ENCODE results near the gene MUC3A. TPM values are rescaled to one million over a fixed set of nuclear protein-coding genes. Genes with fewer than 3 reads are reported as not detected.

MUC3A gene
- total RNA-seq, 4 donors from 2014 or later: 0.09 TPM; not detected in 3

DNA sequence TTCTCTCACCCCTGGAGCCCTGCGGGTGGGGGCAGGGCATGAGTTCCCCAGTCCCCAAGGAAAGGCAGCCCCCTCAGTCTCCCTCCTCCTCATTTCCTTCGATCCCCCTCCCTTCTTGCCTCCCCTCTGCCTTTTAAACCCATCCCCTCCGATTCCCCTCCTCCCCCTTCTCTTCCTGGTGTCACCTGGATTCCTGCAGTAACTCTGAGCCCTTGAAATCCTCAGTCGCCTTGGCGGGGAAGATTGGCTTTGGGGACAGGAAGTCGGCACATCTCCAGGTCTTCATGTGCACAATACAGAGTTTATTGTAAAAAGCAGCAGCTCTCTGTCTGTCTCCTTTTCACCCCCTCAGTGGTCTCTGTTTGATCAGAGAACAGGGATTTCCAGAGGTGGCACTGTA is 18.7 kb downstream of the MUC3A start:
- intact Hi-C loops (cut with DNase I; ENCODE audit: low total_unique reads): no loop called here
- H3K27me3 ChIP-seq: peaks cover 16 to 32% of the 10 kb centered on the region in 2 donors
- no peak overlapping the region for H3K4me3 ChIP-seq
- H3K36me3 ChIP-seq: no peaks in the 10 kb centered on the region
- H3K27ac ChIP-seq: no peak overlapping the region
- TF ChIP-seq, protein P1, sequence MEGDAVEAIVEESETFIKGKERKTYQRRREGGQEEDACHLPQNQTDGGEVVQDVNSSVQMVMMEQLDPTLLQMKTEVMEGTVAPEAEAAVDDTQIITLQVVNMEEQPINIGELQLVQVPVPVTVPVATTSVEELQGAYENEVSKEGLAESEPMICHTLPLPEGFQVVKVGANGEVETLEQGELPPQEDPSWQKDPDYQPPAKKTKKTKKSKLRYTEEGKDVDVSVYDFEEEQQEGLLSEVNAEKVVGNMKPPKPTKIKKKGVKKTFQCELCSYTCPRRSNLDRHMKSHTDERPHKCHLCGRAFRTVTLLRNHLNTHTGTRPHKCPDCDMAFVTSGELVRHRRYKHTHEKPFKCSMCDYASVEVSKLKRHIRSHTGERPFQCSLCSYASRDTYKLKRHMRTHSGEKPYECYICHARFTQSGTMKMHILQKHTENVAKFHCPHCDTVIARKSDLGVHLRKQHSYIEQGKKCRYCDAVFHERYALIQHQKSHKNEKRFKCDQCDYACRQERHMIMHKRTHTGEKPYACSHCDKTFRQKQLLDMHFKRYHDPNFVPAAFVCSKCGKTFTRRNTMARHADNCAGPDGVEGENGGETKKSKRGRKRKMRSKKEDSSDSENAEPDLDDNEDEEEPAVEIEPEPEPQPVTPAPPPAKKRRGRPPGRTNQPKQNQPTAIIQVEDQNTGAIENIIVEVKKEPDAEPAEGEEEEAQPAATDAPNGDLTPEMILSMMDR (IDR thresholded peaks at IDR 0.05): no peak
- no peak for TF ChIP-seq POLR2A (IDR thresholded peaks at IDR 0.05)
- H3K4me1 ChIP-seq: peaks cover 0 to 14% of the 10 kb centered on the region in 2 donors
- no peaks in the 10 kb centered on the region for H3K9me3 ChIP-seq
- no peak for DNase-seq

DNA sequence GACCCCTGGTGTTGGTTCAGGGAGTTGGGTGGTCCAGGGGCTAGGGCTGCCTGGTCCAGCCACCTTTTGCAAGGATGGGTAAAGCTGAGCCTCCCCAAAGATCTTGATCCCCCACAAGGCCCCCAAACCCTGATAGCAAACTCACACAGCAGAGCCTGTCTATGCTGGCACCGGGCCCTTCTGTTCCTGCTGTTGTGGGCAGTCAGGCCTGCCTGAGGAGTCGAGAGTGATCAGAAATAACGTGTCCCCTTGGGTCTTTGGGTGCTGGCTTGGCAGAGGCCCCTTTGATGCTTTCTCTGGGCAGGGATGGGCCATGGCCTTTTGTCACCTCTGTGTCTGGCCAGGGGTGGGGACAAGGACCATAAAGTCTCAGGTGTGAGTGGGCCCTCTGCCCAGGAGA is 19.3 kb downstream of the MUC3A start:
- H3K36me3 ChIP-seq: no peaks in the 10 kb centered on the region
- intact Hi-C loops (cut with DNase I; ENCODE audit: low total_unique reads): no loop called here
- H3K27ac ChIP-seq: no peak overlapping the region
- peaks cover 0 to 14% of the 10 kb centered on the region in 2 donors for H3K4me1 ChIP-seq
- H3K4me3 ChIP-seq: no peak overlapping the region
- DNase-seq: no peak
- peaks cover 16 to 32% of the 10 kb centered on the region in 2 donors for H3K27me3 ChIP-seq
- TF ChIP-seq, protein P1 (IDR thresholded peaks at IDR 0.05): no peak
- TF ChIP-seq POLR2A (IDR thresholded peaks at IDR 0.05): no peak
- H3K9me3 ChIP-seq: no peaks in the 10 kb centered on the region

DNA sequence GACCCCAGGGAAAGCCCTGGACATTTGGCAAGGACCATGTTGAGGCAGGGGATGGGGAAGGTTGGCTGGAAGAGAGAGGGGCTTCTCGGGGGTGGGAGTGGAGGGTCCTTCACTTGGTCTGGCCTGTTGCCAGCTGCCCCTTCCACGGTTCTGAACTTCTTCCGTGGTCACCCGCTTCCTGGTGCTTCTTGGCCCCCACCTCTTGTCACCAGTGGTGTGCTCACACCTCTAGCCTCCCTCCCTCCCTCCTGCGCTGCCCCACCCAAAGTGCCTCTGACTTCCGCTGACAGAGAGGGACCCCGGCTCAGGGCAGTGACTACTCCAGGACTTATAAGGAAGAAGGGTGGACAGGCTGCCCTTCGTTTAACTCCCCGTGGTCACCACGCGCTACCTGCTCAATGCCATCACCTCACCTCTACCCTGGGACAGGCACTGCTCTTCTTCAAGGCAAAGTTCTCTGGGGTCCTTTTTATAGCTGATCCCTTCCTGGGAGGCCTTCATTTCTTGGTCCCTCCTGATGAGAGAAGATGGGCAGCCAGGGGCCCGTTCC is 19.8 kb downstream of the MUC3A start, which contains the start of gene MUC12:
MUC12 (plus strand) TSS at position 500 of the 550 bp plus-strand sequence. CDS start 58 bp downstream, outside the sequence.
- TF ChIP-seq, protein P1 (IDR thresholded peaks at IDR 0.05): no peak
- no peak for TF ChIP-seq POLR2A (IDR thresholded peaks at IDR 0.05)
- intact Hi-C loops (cut with DNase I; ENCODE audit: low total_unique reads): no loop called here
- Histone ChIP-seq H3K27me3 (peaks cover 16 to 31% of the 10 kb centered on the region in 2 donors), H3K4me3 (no peak within 1 kb of the TSS), H3K27ac (no peak within 1 kb of the TSS), H3K4me1 (peaks cover 0 to 14% of the 10 kb centered on the region in 2 donors), H3K36me3 (no peaks in the 10 kb centered on the region), H3K9me3 (no peaks in the 10 kb centered on the region)
- DNase-seq: no peak

DNA sequence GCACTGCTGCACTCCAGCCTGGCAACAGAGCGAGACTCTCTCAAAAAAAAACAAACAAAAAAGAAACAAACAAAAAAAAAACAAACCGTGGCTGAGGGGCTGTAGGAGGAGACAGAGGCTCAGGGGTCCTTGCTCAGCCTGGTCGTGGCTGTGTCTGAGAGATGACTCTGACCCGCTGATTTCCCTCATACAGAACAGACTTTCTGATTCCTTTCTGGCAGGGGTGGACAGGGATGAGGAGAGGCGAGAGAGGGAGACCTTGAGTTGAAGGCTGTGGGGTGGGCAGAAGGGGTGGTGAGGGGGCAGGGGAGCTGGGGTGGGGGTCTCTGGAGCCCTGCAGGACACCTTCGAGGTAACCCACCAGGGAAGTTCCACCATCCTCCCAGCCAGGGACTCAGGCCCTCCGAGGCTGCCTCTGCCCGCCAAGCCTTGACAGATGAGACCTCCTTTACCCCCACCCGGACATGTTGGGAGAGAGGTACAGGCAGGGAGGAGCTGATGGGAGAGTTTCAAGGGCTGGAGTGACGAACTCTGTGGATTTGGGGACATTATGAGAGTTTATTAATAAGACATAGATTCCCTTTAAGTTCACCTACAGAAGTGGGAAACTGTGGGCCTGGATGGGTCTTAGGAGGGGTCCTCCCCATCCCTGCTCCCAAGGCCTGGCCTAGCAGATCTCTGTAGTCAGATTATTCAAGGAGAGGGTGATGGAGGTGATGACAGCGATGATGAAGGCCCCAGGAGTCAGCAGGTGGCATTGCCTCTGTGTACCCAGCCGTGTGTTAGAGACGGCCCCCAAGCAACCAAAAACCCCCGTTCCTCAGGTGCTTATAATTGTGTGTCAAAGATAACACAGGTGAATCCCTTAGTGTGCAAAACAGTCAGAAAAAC is 22.0 kb downstream of the MUC3A start:
- TF ChIP-seq, protein P1 (IDR thresholded peaks at IDR 0.05): no peak
- no peak for TF ChIP-seq POLR2A (IDR thresholded peaks at IDR 0.05)
- H3K27ac ChIP-seq: no peak overlapping the region
- no peaks in the 10 kb centered on the region for H3K9me3 ChIP-seq
- no peak overlapping the region for H3K4me3 ChIP-seq
- peaks cover 0 to 4% of the 10 kb centered on the region in 2 donors for H3K4me1 ChIP-seq
- DNase-seq: no peak
- peaks cover 8 to 10% of the 10 kb centered on the region in 2 donors for H3K27me3 ChIP-seq
- intact Hi-C loops (cut with DNase I; ENCODE audit: low total_unique reads): no loop called here
- H3K36me3 ChIP-seq: no peaks in the 10 kb centered on the region

DNA sequence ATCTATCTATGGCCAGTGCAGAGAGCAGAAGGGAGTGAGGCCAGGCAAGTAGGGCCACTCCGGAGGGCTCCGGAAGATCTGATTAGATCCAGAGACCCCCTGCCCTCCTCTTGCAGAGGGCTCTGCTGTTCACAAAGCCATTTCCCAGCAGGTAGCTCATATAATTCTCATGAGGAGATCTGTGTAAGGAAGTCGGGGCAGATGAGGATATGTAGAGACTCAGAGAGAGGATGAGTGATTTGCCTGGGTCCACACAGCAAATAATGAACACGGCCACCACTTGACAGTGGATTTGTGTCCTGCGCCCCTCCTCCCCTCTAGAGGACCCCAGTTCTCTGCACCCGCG is 22.6 kb downstream of the MUC3A start:
- H3K4me3 ChIP-seq: no peak overlapping the region
- no peaks in the 10 kb centered on the region for H3K4me1 ChIP-seq
- no peaks in the 10 kb centered on the region for H3K9me3 ChIP-seq
- H3K36me3 ChIP-seq: no peaks in the 10 kb centered on the region
- no peak for TF ChIP-seq POLR2A (IDR thresholded peaks at IDR 0.05)
- TF ChIP-seq, protein P1 (IDR thresholded peaks at IDR 0.05): no peak
- H3K27me3 ChIP-seq: peaks cover 3 to 6% of the 10 kb centered on the region in 2 donors
- DNase-seq: no peak
- intact Hi-C loops (cut with DNase I; ENCODE audit: low total_unique reads): no loop called here
- H3K27ac ChIP-seq: no peak overlapping the region

All from uterus (tissue), 4 donors.